ENCODE measurements around the gene RAD51B. TPM values are rescaled to one million over a fixed set of nuclear protein-coding genes. Genes with fewer than 3 reads are reported as not detected.

RAD51B gene
- total RNA-seq, 1 experiment from 2014 or later = 10.8 TPM

GRCh38 chr14:67798731-67799130, 20.8 kb upstream of the RAD51B start:
- Histone ChIP-seq H3K27ac (ENCODE audit: low read length) (no peak overlapping the region), H3K4me2 (ENCODE audit: low read length) (no peak overlapping the region), H3F3A (ENCODE audit: low read length, unreplicated experiment) (no peaks in the 10 kb centered on the region), H3K79me2 (ENCODE audit: low read length) (no peaks in the 10 kb centered on the region), H3K9me3 (ENCODE audit: low read length) (no peaks in the 10 kb centered on the region), H3K36me3 (ENCODE audit: low read depth, low read length) (peaks cover 42% of the 10 kb centered on the region), H3K9me2 (replicated peaks; ENCODE audit: low read length) (no peaks in the 10 kb centered on the region), H2AFZ (ENCODE audit: low read length) (no peak overlapping the region), H3K27me3 (ENCODE audit: low read length) (no peaks in the 10 kb centered on the region), H3K4me1 (ENCODE audit: insufficient read depth, low read length) (no peaks in the 10 kb centered on the region), H3K9ac (ENCODE audit: low read length) (no peak overlapping the region), H4K20me1 (ENCODE audit: low read length) (no peaks in the 10 kb centered on the region), H3K4me3 (ENCODE audit: low read length) (no peak overlapping the region)
- no peak for DNase-seq
- TF ChIP-seq EZH2phosphoT487 (IDR thresholded peaks at IDR 0.05; ENCODE audit: borderline replicate concordance, low read length) = no peak
- no peak for TF ChIP-seq CTCF (conservative IDR thresholded peaks at IDR 0.05; ENCODE audit: low read depth, low read length)
- TF ChIP-seq EZH2 (IDR thresholded peaks at IDR 0.05; ENCODE audit: low read length, unreplicated experiment) = no peak
- CTCF ChIA-PET = interaction anchor here (0.6 kb wide), 1 partner anchor 272 kb away, joined by 3 read pairs; no protein-coding TSS in a partner anchor
- no TSS peak for BruUV-seq (replicated peaks)
- no peak for ATAC-seq
- POLR2A ChIA-PET (ENCODE audit: unreplicated experiment) = no interaction called here
- intact Hi-C loops (cut with micrococcal nuclease) = no loop called here

DNA sequence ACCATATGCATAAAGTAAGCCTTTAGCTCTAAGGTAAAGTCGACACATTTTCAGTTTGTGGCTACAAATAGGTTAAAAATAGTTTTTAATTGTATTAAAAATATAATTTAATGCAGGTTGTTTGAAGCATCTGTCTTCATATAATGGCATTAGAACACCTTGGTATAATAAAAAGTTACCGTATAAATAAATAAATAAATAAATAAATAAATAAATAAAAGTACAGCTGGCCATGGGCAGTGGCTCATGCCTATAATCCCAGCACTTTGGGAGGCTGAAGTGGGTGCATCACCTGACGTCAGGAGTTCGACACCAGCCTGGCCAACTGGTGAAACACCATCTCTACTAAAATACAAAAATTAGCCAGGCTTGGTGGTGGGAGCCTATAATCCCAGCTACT, 18.8 kb upstream of the RAD51B start:
- Histone ChIP-seq H3K4me2 (ENCODE audit: low read length) (no peak overlapping the region), H3K9me3 (ENCODE audit: low read length) (no peaks in the 10 kb centered on the region), H3K9ac (ENCODE audit: low read length) (no peak overlapping the region), H3K4me1 (ENCODE audit: insufficient read depth, low read length) (no peaks in the 10 kb centered on the region), H2AFZ (ENCODE audit: low read length) (no peak overlapping the region), H3K4me3 (ENCODE audit: low read length) (no peak overlapping the region), H3K36me3 (ENCODE audit: low read depth, low read length) (peaks cover 40% of the 10 kb centered on the region), H3K27me3 (ENCODE audit: low read length) (no peaks in the 10 kb centered on the region), H3K79me2 (ENCODE audit: low read length) (no peaks in the 10 kb centered on the region), H3F3A (ENCODE audit: low read length, unreplicated experiment) (no peaks in the 10 kb centered on the region), H4K20me1 (ENCODE audit: low read length) (no peaks in the 10 kb centered on the region), H3K27ac (ENCODE audit: low read length) (no peak overlapping the region), H3K9me2 (replicated peaks; ENCODE audit: low read length) (no peaks in the 10 kb centered on the region)
- BruUV-seq (replicated peaks) = no TSS peak
- no peak for TF ChIP-seq EZH2 (IDR thresholded peaks at IDR 0.05; ENCODE audit: low read length, unreplicated experiment)
- TF ChIP-seq EZH2phosphoT487 (IDR thresholded peaks at IDR 0.05; ENCODE audit: borderline replicate concordance, low read length) = no peak
- no peak for TF ChIP-seq CTCF (conservative IDR thresholded peaks at IDR 0.05; ENCODE audit: low read depth, low read length)
- ATAC-seq (no peak), DNase-seq (no peak)
- ChIA-PET POLR2A (ENCODE audit: unreplicated experiment) (interaction anchor here (0.6 kb wide), 1 partner anchor 1080 kb away, joined by 5 read pairs; no protein-coding TSS in a partner anchor), CTCF (no interaction called here)
- intact Hi-C loops (cut with micrococcal nuclease) = no loop called here

DNA sequence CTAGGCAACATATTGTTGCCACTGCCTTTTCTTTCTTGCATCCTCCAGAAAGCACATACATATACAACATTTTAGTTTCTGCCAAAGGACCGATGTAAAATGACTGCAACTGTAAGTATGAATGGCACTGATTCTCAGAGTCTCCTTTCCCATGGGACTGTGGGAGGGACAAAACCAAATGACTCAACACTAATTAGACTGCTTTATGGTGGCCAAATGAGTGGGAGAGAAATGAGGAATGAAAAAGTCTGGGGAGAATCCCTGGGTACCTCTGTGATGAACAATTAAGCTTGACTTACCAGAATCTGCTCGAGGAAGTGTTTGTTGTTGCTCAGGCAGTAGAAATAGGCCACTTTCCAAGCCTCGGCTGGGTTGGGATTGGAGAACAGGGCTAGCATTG, 13.3 kb upstream of the RAD51B start:
- Histone ChIP-seq H3K9me2 (replicated peaks; ENCODE audit: low read length) (no peaks in the 10 kb centered on the region), H4K20me1 (ENCODE audit: low read length) (no peaks in the 10 kb centered on the region), H3F3A (ENCODE audit: low read length, unreplicated experiment) (no peaks in the 10 kb centered on the region), H3K9me3 (ENCODE audit: low read length) (no peaks in the 10 kb centered on the region), H3K27me3 (ENCODE audit: low read length) (no peaks in the 10 kb centered on the region), H3K27ac (ENCODE audit: low read length) (no peak overlapping the region), H2AFZ (ENCODE audit: low read length) (no peak overlapping the region), H3K4me3 (ENCODE audit: low read length) (no peak overlapping the region), H3K4me2 (ENCODE audit: low read length) (no peak overlapping the region), H3K4me1 (ENCODE audit: insufficient read depth, low read length) (no peaks in the 10 kb centered on the region), H3K36me3 (ENCODE audit: low read depth, low read length) (peaks cover 55% of the 10 kb centered on the region), H3K79me2 (ENCODE audit: low read length) (no peaks in the 10 kb centered on the region), H3K9ac (ENCODE audit: low read length) (no peak overlapping the region)
- ChIA-PET CTCF (no interaction called here), POLR2A (ENCODE audit: unreplicated experiment) (no interaction called here)
- TF ChIP-seq EZH2 (IDR thresholded peaks at IDR 0.05; ENCODE audit: low read length, unreplicated experiment) = no peak
- no peak for TF ChIP-seq CTCF (conservative IDR thresholded peaks at IDR 0.05; ENCODE audit: low read depth, low read length)
- no peak for TF ChIP-seq EZH2phosphoT487 (IDR thresholded peaks at IDR 0.05; ENCODE audit: borderline replicate concordance, low read length)
- DNase-seq (no peak), ATAC-seq (no peak)
- BruUV-seq (replicated peaks) = no TSS peak
- intact Hi-C loops (cut with micrococcal nuclease) = no loop called here

Data from PC-3 (cell line).